Stimulated activated CD8-positive, alpha-beta memory T cell treated with anti-CD3 and anti-CD28 coated beads, Interleukin-4, amount 100 ng/mL, for 1 hour (primary cell): ENCODE data around the gene HIC1.

Experiments
- DNase-seq, 2 donors: peaks; one replicate each; pipeline ENCODE4 v3.0.0-alpha.2; 2020; ENCODE audit warnings: low read depth in 2 of 2, low spot score in 1 of 2

The HIC1 gene

GRCh38 chr17:2059547-2060384, 4.9 kb downstream of the HIC1 start:
- no peak for DNase-seq

GRCh38 chr17:2060385-2060658, 5.4 kb downstream of the HIC1 start:
- no peak for DNase-seq

GRCh38 chr17:2060681-2061440, 6.0 kb downstream of the HIC1 start:
- no peak for DNase-seq

- DNase-seq: no peak
Observed at GRCh38 chr17:2061441-2061958, 6.6 kb downstream of the HIC1 start.

GRCh38 chr17:2062571-2063183, 7.8 kb downstream of the HIC1 start:
- no peak for DNase-seq

GRCh38 chr17:2063261-2064146, 8.6 kb downstream of the HIC1 start:
- DNase-seq: no peak

- no peak for DNase-seq
Observed at GRCh38 chr17:2064147-2064489, 9.2 kb downstream of the HIC1 start.

- no peak for DNase-seq
Observed at GRCh38 chr17:2064520-2064971, 9.6 kb downstream of the HIC1 start.

GRCh38 chr17:2064980-2065785, 10.3 kb downstream of the HIC1 start:
- DNase-seq: no peak

GRCh38 chr17:2065949-2066400, 11.1 kb downstream of the HIC1 start:
- no peak for DNase-seq

- DNase-seq: no peak
Observed at GRCh38 chr17:2067048-2067561, 12.2 kb downstream of the HIC1 start.

GRCh38 chr17:2067608-2068024, 12.7 kb downstream of the HIC1 start:
- no peak for DNase-seq

- DNase-seq: no peak
Observed at GRCh38 chr17:2068031-2068518, 13.2 kb downstream of the HIC1 start.

- no peak for DNase-seq
Observed at GRCh38 chr17:2068519-2069051, 13.7 kb downstream of the HIC1 start.

GRCh38 chr17:2070241-2071023, 15.5 kb downstream of the HIC1 start:
- no peak for DNase-seq

GRCh38 chr17:2071024-2071385, 16.1 kb downstream of the HIC1 start:
- DNase-seq: no peak

- no peak for DNase-seq
Observed at GRCh38 chr17:2071455-2072281, 16.8 kb downstream of the HIC1 start.

GRCh38 chr17:2074919-2075318, 20.0 kb downstream of the HIC1 start:
- DNase-seq: no peak
